ENCODE measurements around the gene CCN6. TPM values are rescaled to one million over a fixed set of nuclear protein-coding genes. Genes with fewer than 3 reads are reported as not detected.

The CCN6 gene
- total RNA-seq, 1 experiment from 2014 or later, result not detected

GRCh38 chr6:112113431-112113830, 59.5 kb downstream of the CCN6 start:
- no peaks in the 10 kb centered on the region for H3K4me1 Mint-ChIP-seq
- no peak overlapping the region for H2AK5ac ChIP-seq (ENCODE audit: insufficient read length, low read length)
- H3K14ac ChIP-seq (ENCODE audit: insufficient read depth, low read length), result no peak overlapping the region
- no peaks in the 10 kb centered on the region for H3K27me3 ChIP-seq (ENCODE audit: insufficient read depth, low read length)
- H3K18ac ChIP-seq (ENCODE audit: insufficient read length, low read depth, low read length), result no peak overlapping the region
- no peak for DNase-seq
- no peak overlapping the region for H2BK5ac ChIP-seq (ENCODE audit: insufficient read length, low read length)
- H4K5ac ChIP-seq (ENCODE audit: insufficient read length, low read depth, low read length), result no peak overlapping the region
- no peaks in the 10 kb centered on the region for H3K23me2 ChIP-seq (ENCODE audit: insufficient read length, low read depth, low read length, poor library complexity, severe bottlenecking)
- no peak overlapping the region for H4K91ac ChIP-seq (ENCODE audit: insufficient read length, low read depth, low read length)
- H2BK120ac ChIP-seq (ENCODE audit: low read depth, low read length, poor library complexity, severe bottlenecking), result no peak overlapping the region
- no peak overlapping the region for H3K23ac ChIP-seq (ENCODE audit: insufficient read length, low read depth, low read length)
- H3K27ac ChIP-seq (ENCODE audit: insufficient read length, low read depth, low read length), result no peak overlapping the region
- H3T11ph ChIP-seq (ENCODE audit: low read length), result no peak overlapping the region
- no peak for TF ChIP-seq CTCF (conservative IDR thresholded peaks at IDR 0.05)
- no CpG with 5 or more reads among the region's 3 CpGs for WGBS (ENCODE audit: extremely low coverage, insufficient read length, low lambda C conversion rate)
- no peak overlapping the region for H3K4ac ChIP-seq (ENCODE audit: low read depth, low read length)
- H3K36me3 Mint-ChIP-seq (ENCODE audit: insufficient read depth in 1 of 3, low read depth in 3 of 3), result no peaks in the 10 kb centered on the region
- H3K4me2 ChIP-seq (ENCODE audit: insufficient read depth, insufficient read length, low read length), result no peak overlapping the region
- H2BK20ac ChIP-seq (ENCODE audit: low read depth, low read length, poor library complexity, severe bottlenecking), result no peak overlapping the region
- no peak overlapping the region for H2AFZ ChIP-seq (ENCODE audit: low read length)
- no peak overlapping the region; a peak in 1 of 7 replicates for H3K27ac Mint-ChIP-seq
- H3K9me3 Mint-ChIP-seq, result no peaks in the 10 kb centered on the region
- H3K79me1 ChIP-seq (ENCODE audit: insufficient read depth, low read depth, low read length, poor library complexity, severe bottlenecking), result no peaks in the 10 kb centered on the region
- H4K8ac ChIP-seq (replicated peaks; ENCODE audit: insufficient read length, low read depth, low read length), result no peak overlapping the region
- H2BK12ac ChIP-seq (ENCODE audit: insufficient read length, low read depth, low read length), result no peak overlapping the region
- H4K20me1 ChIP-seq (ENCODE audit: control insufficient read depth, insufficient read depth, insufficient read length), result no peaks in the 10 kb centered on the region
- H3K4me3 Mint-ChIP-seq, result no peak overlapping the region
- no peaks in the 10 kb centered on the region for H3K9me3 ChIP-seq (ENCODE audit: control insufficient read depth, low read depth, low read length)
- no peaks in the 10 kb centered on the region for H3K79me2 ChIP-seq (ENCODE audit: insufficient read depth, low read length)
- no peak overlapping the region for H3K9ac ChIP-seq (ENCODE audit: extremely low read depth, insufficient read length, low read length)
- H2BK15ac ChIP-seq (ENCODE audit: low read depth, low read length), result no peak overlapping the region
- H3K27me3 Mint-ChIP-seq (ENCODE audit: low read depth), result no peaks in the 10 kb centered on the region
- no peaks in the 10 kb centered on the region for H3K4me1 ChIP-seq (ENCODE audit: insufficient read depth, low read length)
- H3K56ac ChIP-seq (ENCODE audit: insufficient read length, low read depth, low read length), result no peak overlapping the region
